HG02970 (cell line): ENCODE measurements around the gene PARD3B.

Experiments used
- ATAC-seq: cut with Tn5 transposase; IDR thresholded peaks from one replicate; pipeline ENCODE4 v1.9.1; 2021; ENCODE audit warnings: mild to moderate bottlenecking, moderate library complexity, moderate number of reproducible peaks; ENCODE audit not compliant: unreplicated experiment, low FRiP score

PARD3B gene

DNA sequence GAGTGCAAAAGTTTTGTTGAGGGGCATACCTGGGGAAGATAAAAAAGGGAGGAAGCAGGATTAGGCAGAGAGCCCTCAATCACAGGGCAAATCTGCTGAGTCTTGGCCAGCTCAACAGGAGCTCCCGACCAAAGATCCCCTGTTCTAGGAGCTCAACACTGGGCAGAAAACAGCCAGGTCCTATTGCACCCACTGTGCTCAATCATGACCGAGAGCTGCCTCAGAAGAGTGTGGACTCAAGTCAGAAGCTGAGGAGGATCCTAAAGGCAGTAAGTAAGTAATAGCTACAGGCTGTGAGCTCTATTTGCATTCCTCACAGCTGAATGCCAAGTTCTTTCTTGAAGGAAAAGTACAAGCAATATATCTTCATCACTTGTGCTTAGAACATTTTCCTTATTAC lies 802.6 kb downstream of the PARD3B start:
- no peak for ATAC-seq

GRCh38 chr2:205352094-205352493 lies 806.8 kb downstream of the PARD3B start:
- no peak for ATAC-seq

GRCh38 chr2:205352593-205352992 lies 807.3 kb downstream of the PARD3B start:
- no peak for ATAC-seq

- ATAC-seq: no peak
Observed at GRCh38 chr2:205357732-205358131, 812.5 kb downstream of the PARD3B start.

DNA sequence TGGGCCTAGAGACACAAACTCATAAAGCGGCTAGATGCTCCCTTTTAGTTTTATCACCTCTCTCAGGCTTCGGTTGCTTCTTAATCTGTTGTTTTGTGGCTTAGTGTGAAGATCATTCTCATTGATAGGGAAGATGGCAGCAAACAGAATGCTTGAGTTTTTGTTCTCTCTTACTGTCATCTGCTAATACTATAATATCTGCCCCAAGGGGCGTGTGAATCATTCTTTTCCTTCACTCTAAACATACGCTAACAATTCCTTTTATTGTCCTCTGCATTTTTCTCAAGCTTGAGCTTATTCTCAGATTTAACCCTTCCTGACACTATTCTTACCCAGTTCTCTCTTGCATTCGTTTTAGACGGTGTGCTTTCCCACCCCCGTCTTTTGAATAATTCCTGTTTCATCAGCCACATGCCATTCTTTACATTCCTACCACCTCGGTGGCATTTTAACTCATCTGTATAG lies 813.1 kb downstream of the PARD3B start:
- no peak for ATAC-seq

- no peak for ATAC-seq
Observed at GRCh38 chr2:205361272-205361671, 816.0 kb downstream of the PARD3B start.

- ATAC-seq: no peak
Observed at GRCh38 chr2:205361970-205362369, 816.7 kb downstream of the PARD3B start.

GRCh38 chr2:205364261-205364660 lies 819.0 kb downstream of the PARD3B start:
- ATAC-seq: no peak

GRCh38 chr2:205366336-205367060 lies 821.2 kb downstream of the PARD3B start:
- ATAC-seq: no peak

GRCh38 chr2:205367331-205367935 lies 822.2 kb downstream of the PARD3B start:
- ATAC-seq: no peak

DNA sequence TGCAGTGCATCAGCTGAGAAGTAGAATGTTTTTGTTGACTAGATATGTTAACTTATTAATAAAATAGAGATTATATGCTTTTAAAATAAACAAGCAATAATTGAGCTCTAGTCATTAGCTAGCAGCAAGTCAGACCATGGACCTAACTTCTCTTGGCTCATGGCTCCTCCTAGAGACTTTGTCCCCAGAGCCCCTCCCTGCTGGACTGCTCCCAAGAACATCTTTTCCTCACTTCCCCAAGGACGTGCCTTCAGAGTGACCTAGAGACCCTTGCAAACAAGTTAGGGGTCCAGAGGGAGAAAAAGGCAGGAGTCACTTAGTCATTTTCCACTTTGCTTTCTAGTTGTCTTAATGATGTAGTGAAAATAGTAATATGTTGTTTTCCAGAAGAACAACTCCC lies 824.5 kb downstream of the PARD3B start:
- ATAC-seq: no peak

- ATAC-seq: no peak
Observed at GRCh38 chr2:205370726-205371125, 825.5 kb downstream of the PARD3B start.

GRCh38 chr2:205372141-205372540 lies 826.9 kb downstream of the PARD3B start:
- no peak for ATAC-seq

DNA sequence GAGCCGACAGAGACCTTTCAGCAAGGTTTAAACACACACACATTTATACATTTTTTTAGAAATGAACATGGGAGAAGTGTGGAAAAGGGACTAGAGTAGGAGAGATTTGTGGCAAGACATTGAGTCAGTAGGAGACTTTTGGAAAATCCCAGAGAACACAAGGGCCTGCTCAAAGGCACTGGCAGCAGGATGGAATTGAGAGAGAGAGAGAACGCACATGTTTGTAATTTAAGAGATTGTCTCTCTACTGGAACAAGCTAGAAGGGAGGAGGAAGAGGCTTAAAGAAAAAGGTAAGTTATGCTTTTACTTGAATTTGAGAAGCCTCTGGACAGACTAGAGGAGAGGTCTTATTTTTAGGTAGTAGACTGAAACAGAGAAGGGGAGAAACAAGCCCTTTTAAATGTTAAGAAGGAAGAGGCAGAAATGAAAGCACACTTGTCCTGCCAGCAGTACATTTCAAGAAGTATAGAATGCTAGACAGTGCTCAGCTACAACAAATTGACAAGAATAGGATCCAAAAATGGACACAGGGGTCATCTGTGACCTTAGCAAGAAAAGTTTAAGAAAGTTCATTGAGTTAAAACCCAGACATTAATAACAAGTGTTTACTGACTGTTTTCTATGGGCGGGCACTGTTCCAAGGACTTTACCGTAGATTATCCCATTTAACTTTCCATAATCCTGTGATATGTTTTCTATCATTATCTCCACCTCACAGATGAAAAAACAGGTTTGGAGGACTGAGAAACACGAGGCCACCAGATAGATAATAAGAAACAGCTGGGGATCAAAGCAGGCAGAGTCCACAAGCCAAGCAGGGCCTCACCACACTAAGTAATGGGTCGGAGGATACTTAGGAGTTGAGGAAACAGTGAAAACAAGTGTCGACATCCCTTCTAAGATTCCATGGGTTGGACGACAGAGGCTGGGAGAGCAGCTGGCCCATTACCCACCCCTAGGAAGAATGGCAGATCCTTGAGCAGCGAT lies 830.5 kb downstream of the PARD3B start:
- ATAC-seq: no peak

GRCh38 chr2:205377324-205377723 lies 832.0 kb downstream of the PARD3B start:
- ATAC-seq: no peak

GRCh38 chr2:205383601-205384000 lies 838.3 kb downstream of the PARD3B start:
- no peak for ATAC-seq

DNA sequence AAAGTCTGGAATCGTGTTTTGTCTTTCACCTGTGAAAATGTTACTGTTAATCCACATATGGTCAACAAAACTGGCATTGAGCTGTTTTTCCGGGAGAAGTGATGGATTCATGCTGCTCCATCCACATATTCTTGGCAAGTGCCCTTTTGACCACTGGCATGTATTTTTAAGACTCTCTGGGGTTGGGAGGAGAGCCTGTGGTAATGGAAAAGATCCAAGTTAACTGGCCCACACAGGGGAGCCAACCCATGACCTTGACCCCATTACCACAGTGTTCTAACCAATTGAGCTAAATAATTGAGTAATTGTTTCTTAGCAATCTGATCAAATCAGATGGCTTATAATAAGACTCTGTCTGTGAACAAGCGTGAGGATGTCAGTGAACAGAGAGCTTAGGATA lies 840.8 kb downstream of the PARD3B start:
- ATAC-seq: no peak

DNA sequence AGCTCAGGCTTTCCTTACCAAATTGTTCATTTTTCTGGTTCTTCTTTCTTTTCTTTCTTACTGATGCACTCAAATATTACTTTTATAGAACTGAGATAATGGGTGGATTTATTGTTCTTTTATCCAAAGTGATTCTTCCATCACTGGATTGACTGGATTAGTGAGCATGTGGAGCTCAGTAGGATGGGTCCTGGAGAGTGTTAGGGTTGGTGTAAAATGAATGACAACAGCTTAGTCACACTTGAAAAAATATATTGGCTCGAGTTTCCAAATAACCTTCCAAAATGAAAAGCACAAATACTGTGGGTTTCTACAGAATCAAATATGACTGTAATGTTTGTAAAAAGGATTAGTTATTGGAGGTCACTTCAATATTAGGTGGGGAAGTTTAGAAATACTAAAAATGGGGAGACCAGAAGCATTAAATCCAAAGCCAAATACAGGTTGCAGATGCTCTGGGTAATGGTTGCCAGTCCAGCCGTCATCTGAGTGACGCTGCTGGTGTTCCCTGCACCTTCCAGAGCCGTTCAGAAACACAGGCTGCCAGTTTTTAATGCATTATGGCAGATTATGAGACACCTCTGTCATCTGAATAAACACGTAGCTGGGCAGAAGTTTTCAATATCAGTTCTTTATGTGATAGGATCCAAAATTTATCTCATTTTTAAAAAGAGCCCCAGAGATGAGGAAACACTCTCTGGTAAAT lies 842.2 kb downstream of the PARD3B start:
- no peak for ATAC-seq

- ATAC-seq: no peak
Observed at GRCh38 chr2:205390866-205391265, 845.6 kb downstream of the PARD3B start.

- ATAC-seq: no peak
Observed at GRCh38 chr2:205401511-205401910, 856.2 kb downstream of the PARD3B start.
